C4-2B (cell line): ENCODE results near the gene EPHA4.

Experiments used
- CTCF ChIP-seq: fragments of 450-650 bp; conservative IDR thresholded peaks from 2 replicates; pipeline ENCODE4 v1.5.1; 2017; ENCODE audit warnings: mild to moderate bottlenecking
- ZFX ChIP-seq: fragments of 450-650 bp; IDR thresholded peaks from 2 replicates; pipeline ENCODE4 v1.6.1; 2017

GRCh38 chr2:221571551-221572218 lies 419 bp downstream of the EPHA4 start:
- TF ChIP-seq CTCF: no peak
- TF ChIP-seq ZFX: no peak
